Measurements from ENCODE around the gene RUSC2.
"Not testable (repeated sequence)": the region's sequence is repeated elsewhere in the genome, so short reads cannot be mapped to it uniquely, and the experiment has no call there.

- not testable (repeated sequence) for TF ChIP-seq CTCF, POLR2A (IDR thresholded peaks at IDR 0.05)
These were observed 3.2 kb downstream of the RUSC2 start for GRCh38 chr9:35493119-35493518.

All from esophagus squamous epithelium (tissue), 4 donors.